Measurements from ENCODE around the gene PCGF2.

The PCGF2 gene

GRCh38 chr17:38702166-38702915 is 45.8 kb downstream of the PCGF2 start:
- DNase-seq, result peak; percentile 48

- DNase-seq, result no peak
Measured at GRCh38 chr17:38701504-38702165, 46.5 kb downstream of the PCGF2 start.

GRCh38 chr17:38698760-38699159 is 49.4 kb downstream of the PCGF2 start:
- no peak for DNase-seq

- no peak for DNase-seq
Measured at GRCh38 chr17:38697061-38697820, 50.9 kb downstream of the PCGF2 start.

- peak; percentile 19 for DNase-seq
Measured at GRCh38 chr17:38693700-38694329, 54.3 kb downstream of the PCGF2 start.

- DNase-seq, result no peak
Measured at GRCh38 chr17:38691154-38691553, 57.0 kb downstream of the PCGF2 start.

GRCh38 chr17:38690386-38690785 is 57.8 kb downstream of the PCGF2 start:
- DNase-seq, result no peak

- DNase-seq, result no peak
Measured at GRCh38 chr17:38687286-38687685, 60.9 kb downstream of the PCGF2 start.

- DNase-seq, result no peak
Measured at GRCh38 chr17:38685491-38685890, 62.6 kb downstream of the PCGF2 start.
